Stimulated activated naive CD8-positive, alpha-beta T cell treated with anti-CD3 and anti-CD28 coated beads, Interleukin-15, amount 100 ng/mL, for 72 hours (primary cell): ENCODE data around the gene SNCB.

Experiments
- ATAC-seq: fragments of 150-1000 bp; cut with Tn5 transposase; 2 replicates; pipeline ENCODE4 v1.10.0; 2021; ENCODE audit warnings: mild to moderate bottlenecking, moderate library complexity
- DNase-seq, 2 donors: peaks; one replicate each; pipeline ENCODE4 v3.0.0; 2021 to 2022
- H3K27ac Mint-ChIP-seq, 2 donors: one replicate each; pipeline ENCODE4 v1.8.0; 2022; ENCODE audit warnings: mild to moderate bottlenecking in 2 of 2, mixed read lengths in 2 of 2, moderate library complexity in 2 of 2
- H3K27me3 Mint-ChIP-seq: one replicate; pipeline ENCODE4 v1.8.0; 2022; ENCODE audit warnings: mixed read lengths
- H3K4me1 Mint-ChIP-seq: one replicate; pipeline ENCODE4 v1.8.0; 2022; ENCODE audit warnings: mild to moderate bottlenecking, mixed read lengths
- H3K4me3 Mint-ChIP-seq, 2 donors: one replicate each; pipeline ENCODE4 v1.8.0; 2022; ENCODE audit warnings: mild to moderate bottlenecking in 2 of 2, mixed read lengths in 2 of 2, moderate library complexity in 1 of 2
- H3K9me3 Mint-ChIP-seq, 2 donors: one replicate each; pipeline ENCODE4 v1.8.0; 2022; ENCODE audit warnings: mixed read lengths in 2 of 2

The SNCB gene

GRCh38 chr5:176590035-176590717, 40.2 kb downstream of the SNCB start:
- Mint-ChIP-seq H3K4me1 (no peaks in the 10 kb centered on the region), H3K4me3 (no peak overlapping the region)
- ATAC-seq, result no peak

DNA sequence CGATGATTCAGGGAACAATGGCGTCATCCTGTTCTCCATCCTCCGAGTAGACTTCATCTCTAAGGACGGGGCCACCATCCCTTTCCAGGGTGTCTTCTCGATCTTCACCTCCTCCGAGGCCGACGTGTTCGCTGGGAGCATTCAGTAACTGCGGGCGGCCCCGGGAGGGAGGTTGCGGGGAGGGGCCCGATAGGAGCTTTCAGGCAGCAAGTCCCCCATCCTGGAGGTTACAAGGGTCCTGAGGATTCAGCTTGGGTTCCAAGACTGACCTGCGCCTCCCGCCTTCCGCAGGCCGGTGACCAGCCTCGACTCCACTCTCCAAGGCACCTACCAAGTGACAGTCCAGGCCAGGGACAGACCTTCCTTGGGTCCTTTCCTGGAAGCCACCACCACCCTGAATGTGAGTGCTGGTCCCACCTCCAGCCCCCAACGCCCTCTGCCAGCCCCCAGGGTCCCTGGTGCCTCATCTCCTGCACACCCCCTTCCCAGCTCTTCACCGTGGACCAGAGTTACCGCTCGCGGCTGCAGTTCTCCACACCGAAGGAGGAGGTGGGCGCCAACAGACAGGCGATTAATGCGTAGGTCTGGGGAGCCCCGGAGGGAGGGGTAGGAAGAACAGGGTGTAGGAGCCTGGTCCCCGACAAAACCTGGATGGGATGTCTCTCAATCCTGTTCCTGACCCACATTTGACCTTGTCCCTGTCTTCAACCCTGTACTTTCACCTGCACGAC, 41.1 kb downstream of the SNCB start:
- DNase-seq, result no peak
- Mint-ChIP-seq H3K4me1 (no peaks in the 10 kb centered on the region), H3K27ac (no peak overlapping the region), H3K27me3 (no peaks in the 10 kb centered on the region), H3K9me3 (peaks cover 7% of the 10 kb centered on the region in 2 donors), H3K4me3 (no peak overlapping the region)
- ATAC-seq, result no peak

More at GRCh38 chr5:176590035-176590717, 40.2 kb downstream of the SNCB start:
- H3K9me3 Mint-ChIP-seq, result peaks cover 5 to 6% of the 10 kb centered on the region in 2 donors
- peaks cover under 1% of the 10 kb centered on the region for H3K27me3 Mint-ChIP-seq
- H3K27ac Mint-ChIP-seq, result no peak overlapping the region
- no peak for DNase-seq

- ATAC-seq, result no peak
- Mint-ChIP-seq H3K27me3 (no peaks in the 10 kb centered on the region), H3K4me1 (no peaks in the 10 kb centered on the region), H3K4me3 (no peak overlapping the region), H3K27ac (peak overlapping the region in 1 of 2 donors; percentile 40), H3K9me3 (peaks cover 7% of the 10 kb centered on the region in 2 donors)
- no peak for DNase-seq
Observed at GRCh38 chr5:176588297-176588696, 42.0 kb downstream of the SNCB start.

DNA sequence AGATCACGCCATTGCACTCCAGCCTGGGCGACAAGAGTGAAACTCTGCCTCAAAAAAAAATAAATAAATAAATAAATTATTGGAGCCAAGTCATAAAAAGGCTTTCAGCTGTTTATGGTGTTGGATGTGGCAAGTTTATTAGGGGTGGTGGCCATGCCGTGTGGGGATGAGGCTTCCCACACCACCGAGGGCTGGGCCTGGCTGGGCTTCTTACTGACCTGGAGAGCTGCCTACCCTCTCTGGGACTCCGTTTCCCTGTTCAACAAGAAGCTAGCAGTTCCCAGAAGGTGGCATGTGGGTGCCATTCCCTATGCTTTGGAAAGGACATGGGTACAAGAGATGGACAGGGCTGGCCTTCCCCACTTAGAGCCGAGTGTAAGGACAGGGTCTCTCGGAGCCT, 42.9 kb downstream of the SNCB start:
- H3K4me1 Mint-ChIP-seq, result no peaks in the 10 kb centered on the region
- peaks cover 7% of the 10 kb centered on the region in 2 donors for H3K9me3 Mint-ChIP-seq
- H3K27me3 Mint-ChIP-seq, result no peaks in the 10 kb centered on the region
- ATAC-seq (no peak), DNase-seq (no peak)
- no peak overlapping the region for H3K4me3 Mint-ChIP-seq
- H3K27ac Mint-ChIP-seq, result no peak overlapping the region

DNA sequence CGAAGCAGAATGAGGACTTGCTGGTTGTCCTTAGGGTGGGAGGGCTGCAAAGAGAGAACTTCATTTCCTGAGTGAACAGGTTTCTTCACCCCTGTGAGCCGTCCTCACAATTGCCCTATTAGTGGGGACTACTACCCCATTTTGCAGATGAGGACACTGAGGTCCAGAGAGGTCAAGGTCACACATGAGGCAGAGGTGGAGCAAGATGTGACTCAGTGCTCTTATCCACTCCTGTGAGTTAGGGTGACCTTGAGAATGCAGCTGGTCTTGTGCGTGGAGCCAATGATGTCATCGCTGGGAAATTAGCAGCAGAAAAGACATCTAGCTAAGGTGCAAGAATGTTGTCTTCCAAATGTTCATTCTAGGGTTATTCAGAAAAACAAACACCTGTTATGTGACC, 47.3 kb downstream of the SNCB start:
- H3K27me3 Mint-ChIP-seq, result no peaks in the 10 kb centered on the region
- ATAC-seq (no peak), DNase-seq (no peak)

DNA sequence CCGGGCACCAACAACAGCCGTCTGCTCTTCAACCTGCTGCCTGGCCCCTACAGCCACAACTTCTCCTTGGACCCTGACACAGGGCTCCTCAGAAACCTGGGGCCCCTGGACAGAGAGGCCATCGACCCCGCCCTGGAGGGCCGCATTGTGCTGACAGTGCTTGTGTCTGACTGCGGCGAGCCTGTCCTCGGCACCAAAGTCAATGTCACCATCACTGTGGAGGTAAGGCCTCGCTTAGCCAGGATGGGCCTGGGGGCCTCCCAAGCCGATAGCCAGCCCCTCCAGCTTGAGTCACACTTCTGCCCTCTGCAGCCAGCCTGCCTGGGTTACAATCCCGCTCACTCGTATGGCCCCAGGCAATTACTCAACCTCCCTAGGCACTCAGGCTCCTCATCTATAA, 49.0 kb downstream of the SNCB start:
- Mint-ChIP-seq H3K27me3 (no peaks in the 10 kb centered on the region), H3K4me1 (peaks cover 11% of the 10 kb centered on the region), H3K27ac (no peak overlapping the region), H3K9me3 (peaks cover 7% of the 10 kb centered on the region in 2 donors), H3K4me3 (no peak overlapping the region)
- no peak for DNase-seq
- ATAC-seq, result no peak

More for the DNA sequence above, 47.3 kb downstream of the SNCB start:
- peaks cover 4% of the 10 kb centered on the region for H3K4me1 Mint-ChIP-seq
- H3K4me3 Mint-ChIP-seq, result no peak overlapping the region
- H3K27ac Mint-ChIP-seq, result no peak overlapping the region
- peaks cover 7% of the 10 kb centered on the region in 2 donors for H3K9me3 Mint-ChIP-seq

DNA sequence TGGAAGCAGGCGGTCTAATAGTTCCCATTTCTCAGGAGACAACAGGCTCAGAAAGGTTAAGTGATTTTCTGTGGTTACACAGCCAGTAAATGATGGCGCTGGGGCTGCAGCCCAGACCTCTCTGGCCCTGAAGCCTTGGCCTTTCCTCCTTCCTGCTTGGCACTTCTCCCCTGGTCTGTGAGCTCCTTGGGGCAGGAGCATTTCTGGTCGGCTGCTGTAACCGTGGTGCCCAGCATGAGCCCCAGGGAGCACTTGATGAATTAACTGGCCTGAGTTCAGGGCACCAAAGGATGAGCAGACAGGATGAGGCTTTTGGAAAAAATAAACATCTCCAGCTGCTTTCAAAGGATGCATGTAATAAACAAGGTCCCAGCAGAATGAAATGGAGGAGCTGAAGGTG, 51.0 kb downstream of the SNCB start:
- Mint-ChIP-seq H3K4me3 (no peak overlapping the region), H3K4me1 (peaks cover 11% of the 10 kb centered on the region), H3K27ac (no peak overlapping the region)

GRCh38 chr5:176578391-176578808, 51.9 kb downstream of the SNCB start:
- Mint-ChIP-seq H3K27ac (no peak overlapping the region), H3K9me3 (no peaks in the 10 kb centered on the region), H3K27me3 (no peaks in the 10 kb centered on the region), H3K4me1 (peaks cover 18% of the 10 kb centered on the region), H3K4me3 (no peak overlapping the region)
- no peak for ATAC-seq
- DNase-seq, result peak in 1 of 2 donors; percentile 29

More for the DNA sequence above, 51.0 kb downstream of the SNCB start:
- ATAC-seq (no peak), DNase-seq (no peak)
- Mint-ChIP-seq H3K27me3 (no peaks in the 10 kb centered on the region), H3K9me3 (no peaks in the 10 kb centered on the region)

DNA sequence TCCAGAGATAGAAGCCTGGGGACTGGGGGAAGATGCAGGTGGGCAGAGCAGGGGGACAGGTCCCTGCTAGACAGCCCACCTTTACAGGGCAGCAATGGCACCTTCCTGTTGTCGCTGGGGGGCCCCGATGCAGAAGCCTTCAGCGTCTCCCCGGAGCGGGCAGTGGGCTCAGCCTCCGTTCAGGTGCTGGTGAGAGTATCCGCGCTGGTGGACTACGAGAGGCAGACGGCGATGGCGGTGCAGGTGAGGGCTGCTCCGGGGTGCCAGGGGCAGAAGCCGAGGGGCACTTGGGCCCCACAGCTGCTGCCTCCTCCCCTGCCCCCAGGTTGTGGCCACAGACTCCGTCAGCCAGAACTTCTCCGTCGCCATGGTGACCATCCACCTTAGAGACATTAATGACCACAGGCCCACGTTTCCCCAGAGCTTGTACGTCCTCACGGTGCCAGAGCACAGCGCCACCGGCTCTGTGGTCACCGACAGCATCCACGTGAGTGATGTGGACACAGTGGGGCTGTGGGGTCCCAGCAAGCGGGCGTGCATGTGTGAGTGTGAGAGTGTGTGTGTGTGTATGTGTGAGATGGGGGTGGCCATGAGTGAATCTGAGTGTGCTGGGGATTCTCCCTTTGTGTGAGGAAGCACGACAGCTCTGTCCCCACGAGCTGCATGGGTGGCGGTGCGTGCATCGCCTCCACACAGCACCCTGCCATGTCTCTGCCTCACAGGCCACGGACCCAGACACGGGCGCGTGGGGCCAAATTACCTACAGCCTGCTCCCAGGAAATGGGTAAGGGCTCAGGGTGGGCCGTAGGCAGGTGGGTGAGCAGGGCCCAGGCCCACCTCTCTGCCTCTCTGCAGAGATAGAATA, 52.8 kb downstream of the SNCB start:
- no peaks in the 10 kb centered on the region for H3K9me3 Mint-ChIP-seq
- H3K4me1 Mint-ChIP-seq, result peaks cover 18% of the 10 kb centered on the region
- no peak for DNase-seq
- no peak overlapping the region for H3K4me3 Mint-ChIP-seq
- no peaks in the 10 kb centered on the region for H3K27me3 Mint-ChIP-seq
- no peak overlapping the region for H3K27ac Mint-ChIP-seq
- ATAC-seq, result no peak

GRCh38 chr5:176575488-176576422, 54.6 kb downstream of the SNCB start:
- H3K27ac Mint-ChIP-seq, result peak overlapping the region in 1 of 2 donors; percentile 33
- no peaks in the 10 kb centered on the region for H3K9me3 Mint-ChIP-seq
- H3K27me3 Mint-ChIP-seq, result peaks cover 7% of the 10 kb centered on the region
- no peak for DNase-seq
- H3K4me3 Mint-ChIP-seq, result no peak overlapping the region
- no peak for ATAC-seq
- H3K4me1 Mint-ChIP-seq, result peaks cover 18% of the 10 kb centered on the region

- ATAC-seq, result no peak
- H3K27ac Mint-ChIP-seq, result no peak overlapping the region
- no peaks in the 10 kb centered on the region for H3K9me3 Mint-ChIP-seq
- no peak for DNase-seq
- peaks cover 18% of the 10 kb centered on the region for H3K4me1 Mint-ChIP-seq
- peaks cover 7% of the 10 kb centered on the region for H3K27me3 Mint-ChIP-seq
- no peak overlapping the region for H3K4me3 Mint-ChIP-seq
Observed at GRCh38 chr5:176575066-176575465, 55.3 kb downstream of the SNCB start.

GRCh38 chr5:176574297-176574591, 56.1 kb downstream of the SNCB start:
- H3K27me3 Mint-ChIP-seq, result peaks cover 7% of the 10 kb centered on the region
- no peak overlapping the region for H3K4me3 Mint-ChIP-seq
- ATAC-seq (no peak), DNase-seq (no peak)
- H3K9me3 Mint-ChIP-seq, result no peaks in the 10 kb centered on the region
- H3K27ac Mint-ChIP-seq, result no peak overlapping the region
- peaks cover 18% of the 10 kb centered on the region for H3K4me1 Mint-ChIP-seq

DNA sequence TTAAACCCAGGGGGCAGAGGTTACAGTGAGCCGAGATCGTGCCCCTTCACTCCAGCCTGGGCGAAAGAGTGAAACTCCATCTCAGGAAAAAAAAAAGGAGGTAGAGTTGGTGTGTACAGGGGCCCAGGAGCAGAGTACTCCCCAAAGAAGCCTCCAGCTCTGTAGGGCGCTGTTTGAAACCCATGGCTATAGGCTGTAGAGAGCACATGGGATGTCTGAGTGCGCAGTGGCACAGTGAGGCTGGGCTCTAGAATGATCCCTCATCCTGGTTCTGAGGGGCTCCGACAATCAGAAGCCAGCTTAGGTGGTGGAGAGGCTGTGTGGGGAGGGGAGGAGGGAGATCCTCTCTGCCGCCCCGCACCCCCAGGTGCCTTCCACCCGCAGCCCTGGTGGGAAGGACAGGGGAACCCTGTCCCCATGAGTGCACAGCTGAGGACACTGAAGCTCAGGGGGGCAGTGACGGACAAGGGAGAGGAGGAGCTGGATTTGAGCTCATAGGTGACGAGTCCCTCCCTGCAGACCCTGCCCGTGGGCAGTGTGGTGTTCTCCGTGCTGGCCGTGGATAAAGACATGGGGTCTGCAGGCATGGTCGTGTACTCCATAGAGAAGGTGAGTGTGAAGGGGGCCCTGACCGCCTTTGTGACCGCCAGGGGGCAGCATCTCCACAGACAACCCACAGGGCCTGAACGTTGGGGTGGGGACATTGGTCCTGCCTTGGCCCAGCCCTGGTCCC, 56.6 kb downstream of the SNCB start:
- DNase-seq, result peak; percentile 73 to 74
- Mint-ChIP-seq H3K4me1 (peaks cover 18% of the 10 kb centered on the region), H3K27ac (no peak overlapping the region), H3K27me3 (peaks cover 7% of the 10 kb centered on the region), H3K9me3 (no peaks in the 10 kb centered on the region), H3K4me3 (no peak overlapping the region)
- ATAC-seq, result peak; percentile 90
